Left colon (tissue), 2 donors: ENCODE data around the gene NFIA. TPM values are rescaled to one million over a fixed set of nuclear protein-coding genes. Genes with fewer than 3 reads are reported as not detected.

Experiments
- ATAC-seq: fragments of 200-7000 bp; cut with Tn5 transposase; one replicate; pipeline ENCODE4 v1.9.1; 2020; ENCODE audit warnings: mild to moderate bottlenecking, moderate library complexity
- DNase-seq, 2 donors: peaks; one replicate each; pipeline ENCODE4 v3.0.0-alpha.2; 2020
- intact Hi-C, 2 donors: fragments of 100-400 bp; cut with DNase I in 1 of 2; cut with micrococcal nuclease in 1 of 2; formaldehyde crosslinking; loops; one replicate each; pipeline versions ENCODE4 v1.11.2 to v1.14.0; 2022; cut with DNase I, micrococcal nuclease
- total RNA-seq, 2 donors: library from RNA; stranded (reverse); fragmentation: NEBNext Ultra II Directional; extraction: Animal tissue kit (Norgen Biotek cat#: 25700); gene quantifications; one replicate each; pipeline ENCODE4 v1.2.1, GENCODE V29; 2021
- donor health status: DM: no; HTN: no; CAD: no.
- donor health status: DM: yes; HTN: yes; CAD: no.

NFIA gene
- total RNA-seq, 2 donors from 2014 or later = 51.1 to 51.4 TPM

GRCh38 chr1:61424382-61424781 is 342.0 kb downstream of the NFIA start:
- intact Hi-C loops = no loop called here
- ATAC-seq (peak; percentile 86), DNase-seq (no peak)

GRCh38 chr1:61425040-61425439 is 342.7 kb downstream of the NFIA start:
- ATAC-seq (no peak), DNase-seq (no peak)
- intact Hi-C loops = no loop called here

GRCh38 chr1:61426254-61426653 is 343.9 kb downstream of the NFIA start:
- DNase-seq = no peak
- no peak for ATAC-seq
- intact Hi-C loops = no loop called here

GRCh38 chr1:61426885-61427284 is 344.5 kb downstream of the NFIA start:
- ATAC-seq (no peak), DNase-seq (no peak)
- intact Hi-C loops = no loop called here

GRCh38 chr1:61427510-61427909 is 345.1 kb downstream of the NFIA start:
- no peak for ATAC-seq
- no peak for DNase-seq
- intact Hi-C loops = no loop called here

GRCh38 chr1:61428146-61428545 is 345.8 kb downstream of the NFIA start:
- DNase-seq = no peak
- intact Hi-C loops = no loop called here
- no peak for ATAC-seq

- ATAC-seq (no peak), DNase-seq (no peak)
- intact Hi-C loops = no loop called here
Measured at GRCh38 chr1:61432616-61433388, 350.4 kb downstream of the NFIA start.

GRCh38 chr1:61433646-61434045 is 351.3 kb downstream of the NFIA start:
- ATAC-seq = no peak
- DNase-seq = no peak
- intact Hi-C loops = no loop called here

- intact Hi-C loops = no loop called here
- no peak for ATAC-seq
Measured at GRCh38 chr1:61434276-61434675, 351.9 kb downstream of the NFIA start.

GRCh38 chr1:61435226-61435625 is 352.9 kb downstream of the NFIA start:
- intact Hi-C loops = no loop called here
- DNase-seq (no peak), ATAC-seq (no peak)

More at GRCh38 chr1:61434276-61434675, 351.9 kb downstream of the NFIA start:
- no peak for DNase-seq

- peak; percentile 34 for ATAC-seq
- no peak for DNase-seq
- intact Hi-C loops = no loop called here
Measured at GRCh38 chr1:61436016-61436415, 353.7 kb downstream of the NFIA start.

- intact Hi-C loops = no loop called here
- ATAC-seq (no peak), DNase-seq (no peak)
Measured at GRCh38 chr1:61436491-61437120, 354.2 kb downstream of the NFIA start.

- no peak for ATAC-seq
- intact Hi-C loops = no loop called here
- no peak for DNase-seq
Measured at GRCh38 chr1:61439234-61439633, 356.9 kb downstream of the NFIA start.

- DNase-seq (no peak), ATAC-seq (no peak)
- intact Hi-C loops = no loop called here
Measured at GRCh38 chr1:61441723-61442262, 359.4 kb downstream of the NFIA start.

- intact Hi-C loops = no loop called here
- DNase-seq (no peak), ATAC-seq (no peak)
Measured at GRCh38 chr1:61442544-61442943, 360.2 kb downstream of the NFIA start.

- DNase-seq (peak; percentile 46 to 50), ATAC-seq (peak; percentile 85)
- intact Hi-C loops = no loop called here
Measured at GRCh38 chr1:61444288-61444687, 361.9 kb downstream of the NFIA start.

- ATAC-seq = peak; percentile 68
- DNase-seq = no peak
- intact Hi-C loops = no loop called here
Measured at GRCh38 chr1:61445269-61445825, 363.0 kb downstream of the NFIA start.

- ATAC-seq (peak; percentile 53), DNase-seq (peak; percentile 35 to 51)
- intact Hi-C loops = no loop called here
Measured at GRCh38 chr1:61446531-61446991, 364.2 kb downstream of the NFIA start.

GRCh38 chr1:61447106-61447967 is 365.0 kb downstream of the NFIA start:
- ATAC-seq (no peak), DNase-seq (no peak)
- intact Hi-C loops = no loop called here
